GM21717 (cell line): ENCODE results near the gene WDR75.
"Not testable (repeated sequence)": the region's sequence is repeated elsewhere in the genome, so short reads cannot be mapped to it uniquely, and the experiment has no call there.

Experiments
- ATAC-seq: cut with Tn5 transposase; IDR thresholded peaks from one replicate; pipeline ENCODE4 v1.9.1; 2021; ENCODE audit warnings: mild to moderate bottlenecking, moderate library complexity; ENCODE audit not compliant: unreplicated experiment

The WDR75 gene

GRCh38 chr2:189439342-189439741 is 1.9 kb upstream of the WDR75 start:
- ATAC-seq = no peak

GRCh38 chr2:189440644-189440946 is 679 bp upstream of the WDR75 start:
- ATAC-seq = peak; percentile 35

GRCh38 chr2:189441709-189442074 is 418 bp downstream of the WDR75 start:
- no peak for ATAC-seq

GRCh38 chr2:189442468-189442867 is 1.2 kb downstream of the WDR75 start:
- no peak for ATAC-seq

- peak; percentile 35 for ATAC-seq
These were observed 3.0 kb downstream of the WDR75 start for GRCh38 chr2:189444322-189444721.

- ATAC-seq = no peak
These were observed 5.5 kb downstream of the WDR75 start for GRCh38 chr2:189446780-189447179.

- no peak for ATAC-seq
These were observed 12.7 kb downstream of the WDR75 start for GRCh38 chr2:189454009-189454408.

- ATAC-seq = peak; percentile 63
These were observed 23.8 kb downstream of the WDR75 start for GRCh38 chr2:189465076-189465475.

- ATAC-seq = no peak
These were observed 24.2 kb downstream of the WDR75 start for GRCh38 chr2:189465478-189465877.

GRCh38 chr2:189466046-189466445 is 24.8 kb downstream of the WDR75 start:
- ATAC-seq = no peak

- no peak for ATAC-seq
These were observed 25.4 kb downstream of the WDR75 start for GRCh38 chr2:189466656-189467055.

- no peak for ATAC-seq
These were observed 25.9 kb downstream of the WDR75 start for GRCh38 chr2:189467160-189467559.

- no peak for ATAC-seq
These were observed 26.3 kb downstream of the WDR75 start for GRCh38 chr2:189467593-189467992.

- no peak for ATAC-seq
These were observed 33.3 kb downstream of the WDR75 start for GRCh38 chr2:189474526-189474925.

GRCh38 chr2:189477756-189478155 is 36.5 kb downstream of the WDR75 start:
- no peak for ATAC-seq

GRCh38 chr2:189478289-189478688 is 37.0 kb downstream of the WDR75 start:
- ATAC-seq = not testable (repeated sequence)

- no peak for ATAC-seq
These were observed 39.8 kb downstream of the WDR75 start for GRCh38 chr2:189481071-189481470.

- ATAC-seq = no peak
These were observed 42.3 kb downstream of the WDR75 start for GRCh38 chr2:189483571-189483970.

GRCh38 chr2:189483980-189484740 is 42.9 kb downstream of the WDR75 start:
- no peak for ATAC-seq

- no peak for ATAC-seq
These were observed 43.9 kb downstream of the WDR75 start for GRCh38 chr2:189485146-189485545.

GRCh38 chr2:189486237-189486770 is 45.0 kb downstream of the WDR75 start:
- ATAC-seq = no peak

- ATAC-seq = no peak
These were observed 46.2 kb downstream of the WDR75 start for GRCh38 chr2:189487283-189488007.

- ATAC-seq = no peak
These were observed 46.7 kb downstream of the WDR75 start for GRCh38 chr2:189488008-189488310.
